NCI-H524 treated with DMSO at 0.1 percent for 48 hours (cell line): Measurements from ENCODE around the gene RBM15.

Experiments
- DNase-seq: peaks from one replicate; lab custom pipeline; 2025; lab: John Stamatoyannopoulos, UW

The RBM15 gene

GRCh38 chr1:110338886-110339406 lies at the start of gene RBM15:
Gene RBM15, plus strand, starts transcription at chr1:110339377. Its CDS starts 29 bp downstream, at chr1:110339406.
- DNase-seq, result peak; percentile 100

GRCh38 chr1:110291241-110292030 lies 47.7 kb upstream of the RBM15 start:
- no peak for DNase-seq

GRCh38 chr1:110292031-110292741 lies 47.0 kb upstream of the RBM15 start:
- no peak for DNase-seq

GRCh38 chr1:110293601-110294104 lies 45.5 kb upstream of the RBM15 start:
- no peak for DNase-seq

GRCh38 chr1:110294308-110294707 lies 44.9 kb upstream of the RBM15 start:
- DNase-seq, result no peak

- no peak for DNase-seq
Observed at GRCh38 chr1:110298991-110299390, 40.2 kb upstream of the RBM15 start.

GRCh38 chr1:110300412-110301085 lies 38.6 kb upstream of the RBM15 start:
- no peak for DNase-seq

- no peak for DNase-seq
Observed at GRCh38 chr1:110302836-110303235, 36.3 kb upstream of the RBM15 start.

GRCh38 chr1:110305900-110306420 lies 33.2 kb upstream of the RBM15 start:
- DNase-seq, result no peak

GRCh38 chr1:110307239-110307974 lies 31.8 kb upstream of the RBM15 start:
- DNase-seq, result no peak

GRCh38 chr1:110308247-110308646 lies 30.9 kb upstream of the RBM15 start:
- DNase-seq, result no peak

- DNase-seq, result no peak
Observed at GRCh38 chr1:110309139-110309538, 30.0 kb upstream of the RBM15 start.

GRCh38 chr1:110309767-110310166 lies 29.4 kb upstream of the RBM15 start:
- DNase-seq, result no peak

- no peak for DNase-seq
Observed at GRCh38 chr1:110310300-110310699, 28.9 kb upstream of the RBM15 start.

- DNase-seq, result no peak
Observed at GRCh38 chr1:110312188-110313121, 26.7 kb upstream of the RBM15 start.

GRCh38 chr1:110316735-110317134 lies 22.4 kb upstream of the RBM15 start:
- DNase-seq, result no peak

GRCh38 chr1:110318046-110318445 lies 21.1 kb upstream of the RBM15 start:
- no peak for DNase-seq

- no peak for DNase-seq
Observed at GRCh38 chr1:110319332-110320167, 19.6 kb upstream of the RBM15 start.

GRCh38 chr1:110320168-110320518 lies 19.0 kb upstream of the RBM15 start:
- no peak for DNase-seq
